K562 (cell line): ENCODE measurements around the gene LUZP1. TPM values are rescaled to one million over a fixed set of nuclear protein-coding genes. Genes with fewer than 3 reads are reported as not detected.

Source experiments
- ADNP ChIP-seq: fragments of 200-800 bp; sonication (Bioruptor generic); IDR thresholded peaks from 2 replicates; pipeline ENCODE4 v1.6.1; 2016; ENCODE audit warnings: missing genetic modification characterization, missing compliant biosample characterization
- ATF7 ChIP-seq: fragments of 450-650 bp; IDR thresholded peaks from 2 replicates; pipeline ENCODE4 v1.7.1; 2014; ENCODE audit warnings: mild to moderate bottlenecking, moderate library complexity
- CREM ChIP-seq: IDR thresholded peaks from 2 replicates; pipeline ENCODE4 v1.6.1; 2014; ENCODE audit warnings: antibody characterized with exemption, low read depth
- GTF2A2 ChIP-seq: IDR thresholded peaks from 2 replicates; pipeline ENCODE4 v1.6.1; 2016; ENCODE audit warnings: mild to moderate bottlenecking, missing genetic modification characterization, missing compliant biosample characterization
- MTA2 ChIP-seq: fragments of 450-650 bp; IDR thresholded peaks from 2 replicates; pipeline ENCODE4 v1.6.1; 2016; ENCODE audit warnings: low read depth
- NFRKB ChIP-seq: fragments of 450-650 bp; IDR thresholded peaks from 2 replicates; pipeline ENCODE4 v1.6.1; 2016; ENCODE audit warnings: low read depth
- PHB2 ChIP-seq: fragments of 450-650 bp; IDR thresholded peaks from 2 replicates; pipeline ENCODE4 v1.6.1; 2017; ENCODE audit warnings: low read depth
- PURB ChIP-seq: sonication (generic); formaldehyde crosslinking; IDR thresholded peaks from 2 replicates; pipeline ENCODE4 v1.9.0; 2021; ENCODE audit warnings: low read depth, mild to moderate bottlenecking, missing genetic modification reagents
- RFX1 ChIP-seq: fragments of 450-650 bp; IDR thresholded peaks from 2 replicates; pipeline ENCODE4 v1.6.1; 2016; ENCODE audit warnings: mild to moderate bottlenecking, moderate library complexity
- XRCC5 ChIP-seq: fragments of 200-400 bp; formaldehyde crosslinking; IDR thresholded peaks from 2 replicates; pipeline ENCODE4 v1.6.1; 2017; ENCODE audit warnings: low read depth, mild to moderate bottlenecking, low read length
- ZNF274 ChIP-seq: IDR thresholded peaks from 2 replicates; pipeline ENCODE4 v1.6.1; 2011; ENCODE audit warnings: low read depth, mild to moderate bottlenecking, low read length, moderate library complexity, borderline replicate concordance
- ZNF639 ChIP-seq, 2 experiments: fragments of 200-800 bp in 1 of 2; sonication (Bioruptor generic) in 1 of 2; sonication (generic) in 1 of 2; formaldehyde crosslinking in 1 of 2; IDR thresholded peaks in 1 of 2; conservative IDR thresholded peaks in 1 of 2; 2 replicates each; pipeline versions ENCODE4 v1.5.0 to v1.6.1; 2016 to 2020; ENCODE audit warnings: missing compliant biosample characterization in 1 of 2, missing genetic modification characterization in 1 of 2, missing genetic modification reagents in 1 of 2
- polyA plus RNA-seq, 8 experiments: library from polyadenylated mRNA; depleted of rRNA in 4 of 8; stranded (reverse) in 5 of 8; unstranded in 3 of 8; fragments of >200 nt; fragmentation: Nextera tagmentation in 2 of 8; fragmentation: Illumina TruSeq in 1 of 8; extraction: Ambion mirVana in 2 of 8; extraction: Trizol in 1 of 8; gene quantifications; 2 replicates each; pipeline versions ENCODE4 v1.2.1 to v1.2.3, GENCODE V29; 2011 to 2014; ENCODE audit warnings: inconsistent platforms in 1 of 8, missing spikeins in 1 of 8
- total RNA-seq, 7 experiments: library from RNA; depleted of rRNA in 6 of 7; stranded (reverse); fragments of >200 nt in 6 of 7; fragmentation: Illumina TruSeq in 2 of 7; extraction: Trizol in 2 of 7; gene quantifications; 2 replicates each; pipeline versions ENCODE4 v1.2.1 to v1.2.3, GENCODE V29; 2011 to 2021; ENCODE audit warnings: low replicate concordance in 1 of 7
- TF ChIP-seq, protein P1 (sequence below): fragments of 250-450 bp; sonication (Bioruptor Pico); IDR thresholded peaks from 2 replicates; pipeline ENCODE4 v1.4.0; 2020
- TF ChIP-seq, protein P2 (sequence below), 2 experiments: fragments of 450-650 bp in 1 of 2; sonication (generic) in 1 of 2; formaldehyde crosslinking in 1 of 2; IDR thresholded peaks in 1 of 2; conservative IDR thresholded peaks in 1 of 2; 2 replicates each; pipeline versions ENCODE4 v1.6.1 to v1.8.1; 2016 to 2023; ENCODE audit warnings: mild to moderate bottlenecking in 2 of 2, moderate library complexity in 2 of 2, inconsistent platforms in 1 of 2, missing genetic modification reagents in 1 of 2
- TF ChIP-seq, protein P3 (sequence below): fragments of 450-650 bp; IDR thresholded peaks from 2 replicates; pipeline ENCODE4 v1.6.1; 2016

Gene LUZP1
- total and polyA plus RNA-seq, 9 of the 15 experiments (the other 6 are each of a cell fraction or from before 2014, with no cell fraction given) = 6.5 to 19.1 (median 12.4) TPM

GRCh38 chr1:23116216-23116836 lies 52.3 kb downstream of the LUZP1 start (continued):
- TF ChIP-seq, protein P1, sequence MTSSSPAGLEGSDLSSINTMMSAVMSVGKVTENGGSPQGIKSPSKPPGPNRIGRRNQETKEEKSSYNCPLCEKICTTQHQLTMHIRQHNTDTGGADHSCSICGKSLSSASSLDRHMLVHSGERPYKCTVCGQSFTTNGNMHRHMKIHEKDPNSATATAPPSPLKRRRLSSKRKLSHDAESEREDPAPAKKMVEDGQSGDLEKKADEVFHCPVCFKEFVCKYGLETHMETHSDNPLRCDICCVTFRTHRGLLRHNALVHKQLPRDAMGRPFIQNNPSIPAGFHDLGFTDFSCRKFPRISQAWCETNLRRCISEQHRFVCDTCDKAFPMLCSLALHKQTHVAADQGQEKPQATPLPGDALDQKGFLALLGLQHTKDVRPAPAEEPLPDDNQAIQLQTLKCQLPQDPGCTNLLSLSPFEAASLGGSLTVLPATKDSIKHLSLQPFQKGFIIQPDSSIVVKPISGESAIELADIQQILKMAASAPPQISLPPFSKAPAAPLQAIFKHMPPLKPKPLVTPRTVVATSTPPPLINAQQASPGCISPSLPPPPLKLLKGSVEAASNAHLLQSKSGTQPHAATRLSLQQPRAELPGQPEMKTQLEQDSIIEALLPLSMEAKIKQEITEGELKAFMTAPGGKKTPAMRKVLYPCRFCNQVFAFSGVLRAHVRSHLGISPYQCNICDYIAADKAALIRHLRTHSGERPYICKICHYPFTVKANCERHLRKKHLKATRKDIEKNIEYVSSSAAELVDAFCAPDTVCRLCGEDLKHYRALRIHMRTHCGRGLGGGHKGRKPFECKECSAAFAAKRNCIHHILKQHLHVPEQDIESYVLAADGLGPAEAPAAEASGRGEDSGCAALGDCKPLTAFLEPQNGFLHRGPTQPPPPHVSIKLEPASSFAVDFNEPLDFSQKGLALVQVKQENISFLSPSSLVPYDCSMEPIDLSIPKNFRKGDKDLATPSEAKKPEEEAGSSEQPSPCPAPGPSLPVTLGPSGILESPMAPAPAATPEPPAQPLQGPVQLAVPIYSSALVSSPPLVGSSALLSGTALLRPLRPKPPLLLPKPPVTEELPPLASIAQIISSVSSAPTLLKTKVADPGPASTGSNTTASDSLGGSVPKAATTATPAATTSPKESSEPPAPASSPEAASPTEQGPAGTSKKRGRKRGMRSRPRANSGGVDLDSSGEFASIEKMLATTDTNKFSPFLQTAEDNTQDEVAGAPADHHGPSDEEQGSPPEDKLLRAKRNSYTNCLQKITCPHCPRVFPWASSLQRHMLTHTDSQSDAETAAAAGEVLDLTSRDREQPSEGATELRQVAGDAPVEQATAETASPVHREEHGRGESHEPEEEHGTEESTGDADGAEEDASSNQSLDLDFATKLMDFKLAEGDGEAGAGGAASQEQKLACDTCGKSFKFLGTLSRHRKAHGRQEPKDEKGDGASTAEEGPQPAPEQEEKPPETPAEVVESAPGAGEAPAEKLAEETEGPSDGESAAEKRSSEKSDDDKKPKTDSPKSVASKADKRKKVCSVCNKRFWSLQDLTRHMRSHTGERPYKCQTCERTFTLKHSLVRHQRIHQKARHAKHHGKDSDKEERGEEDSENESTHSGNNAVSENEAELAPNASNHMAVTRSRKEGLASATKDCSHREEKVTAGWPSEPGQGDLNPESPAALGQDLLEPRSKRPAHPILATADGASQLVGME (CRISPR knock-in tag) = no peak
- TF ChIP-seq, protein P2, sequence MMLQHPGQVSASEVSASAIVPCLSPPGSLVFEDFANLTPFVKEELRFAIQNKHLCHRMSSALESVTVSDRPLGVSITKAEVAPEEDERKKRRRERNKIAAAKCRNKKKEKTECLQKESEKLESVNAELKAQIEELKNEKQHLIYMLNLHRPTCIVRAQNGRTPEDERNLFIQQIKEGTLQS (IDR thresholded peaks at IDR 0.05) = peak; percentile 27; the same call in 1 of the 2 replicates
- TF ChIP-seq, protein P2 (CRISPR knock-in tag; conservative IDR thresholded peaks at IDR 0.05) = no peak
- TF ChIP-seq NFRKB (0 out of 2 replicates have a peak, but pooled peaks have one; percentile 18), ATF7 (no peak), GTF2A2 (tag) (no peak), PURB (CRISPR knock-in tag) (no peak), ADNP (tag) (0 out of 2 replicates have a peak, but pooled peaks have one; percentile 2), ZNF274 (no peak), PHB2 (peak; percentile 39; the same call in 1 of the 2 replicates), MTA2 (peak; percentile 31; the same call in 1 of the 2 replicates), ZNF639 (CRISPR knock-in tag; conservative IDR thresholded peaks at IDR 0.05 in 1 of 2, IDR thresholded peaks at IDR 0.05 in 1 of 2) (no peak), XRCC5 (no peak), RFX1 (no peak; the same call in 1 of the 2 replicates), CREM (peak; percentile 1; the same call in 1 of the 2 replicates)
- TF ChIP-seq, protein P3, sequence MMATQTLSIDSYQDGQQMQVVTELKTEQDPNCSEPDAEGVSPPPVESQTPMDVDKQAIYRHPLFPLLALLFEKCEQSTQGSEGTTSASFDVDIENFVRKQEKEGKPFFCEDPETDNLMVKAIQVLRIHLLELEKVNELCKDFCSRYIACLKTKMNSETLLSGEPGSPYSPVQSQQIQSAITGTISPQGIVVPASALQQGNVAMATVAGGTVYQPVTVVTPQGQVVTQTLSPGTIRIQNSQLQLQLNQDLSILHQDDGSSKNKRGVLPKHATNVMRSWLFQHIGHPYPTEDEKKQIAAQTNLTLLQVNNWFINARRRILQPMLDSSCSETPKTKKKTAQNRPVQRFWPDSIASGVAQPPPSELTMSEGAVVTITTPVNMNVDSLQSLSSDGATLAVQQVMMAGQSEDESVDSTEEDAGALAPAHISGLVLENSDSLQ = peak; percentile 59
